Neural progenitor cell (in vitro differentiated cells): ENCODE measurements around the gene ATP6V0E2. TPM values are rescaled to one million over a fixed set of nuclear protein-coding genes. Genes with fewer than 3 reads are reported as not detected.
"Not testable (repeated sequence)": the region's sequence is repeated elsewhere in the genome, so short reads cannot be mapped to it uniquely, and the experiment has no call there.

Experiments used
- DNase-seq: peaks from one replicate; pipeline ENCODE4 v3.0.0-alpha.2; 2016; ENCODE audit warnings: low spot score
- H2AFZ ChIP-seq: fragments of 200-600 bp; sonication (generic); replicated peaks from 2 replicates; pipeline ENCODE4 v1.6.1; 2016; ENCODE audit warnings: antibody characterized with exemption
- H3F3A ChIP-seq: fragments of 200-600 bp; sonication (generic); 2 replicates; pipeline ENCODE4 v1.6.1; 2016; ENCODE audit warnings: antibody characterized with exemption, low read depth
- H3K27ac ChIP-seq: fragments of 200-600 bp; sonication (generic); 2 replicates; pipeline ENCODE4 v1.5.1; 2016; ENCODE audit warnings: mild to moderate bottlenecking
- H3K27me3 ChIP-seq: fragments of 200-600 bp; sonication (generic); 2 replicates; pipeline ENCODE4 v1.6.1; 2016; ENCODE audit warnings: mild to moderate bottlenecking, moderate library complexity
- H3K36me3 ChIP-seq: fragments of 200-600 bp; sonication (generic); 2 replicates; pipeline ENCODE4 v1.5.1; 2016
- H3K4me1 ChIP-seq: fragments of 200-600 bp; sonication (generic); 2 replicates; pipeline ENCODE4 v1.6.1; 2016; ENCODE audit warnings: mixed run types
- H3K4me2 ChIP-seq: fragments of 200-600 bp; sonication (generic); 2 replicates; pipeline ENCODE4 v1.6.1; 2016
- H3K4me3 ChIP-seq: fragments of 200-600 bp; sonication (generic); 2 replicates; pipeline ENCODE4 v1.5.1; 2016
- H3K79me2 ChIP-seq: fragments of 200-600 bp; sonication (generic); 2 replicates; pipeline ENCODE4 v1.6.1; 2016; ENCODE audit warnings: low read depth
- H3K9ac ChIP-seq: fragments of 200-600 bp; sonication (generic); 2 replicates; pipeline ENCODE4 v1.6.1; 2016
- H3K9me3 ChIP-seq: fragments of 200-600 bp; sonication (generic); 2 replicates; pipeline ENCODE4 v1.5.1; 2016; ENCODE audit warnings: low read depth
- H4K20me1 ChIP-seq: fragments of 200-600 bp; sonication (generic); 2 replicates; pipeline ENCODE4 v1.6.1; 2016; ENCODE audit warnings: low read depth
- H3K27ac Mint-ChIP-seq: 3 replicates; pipeline ENCODE4 v1.8.0; 2021; ENCODE audit warnings: mixed read lengths
- H3K27me3 Mint-ChIP-seq: 2 replicates; pipeline ENCODE4 v1.8.0; 2022; ENCODE audit warnings: low read depth, mild to moderate bottlenecking, inconsistent platforms, moderate library complexity, mixed read lengths; ENCODE audit not compliant: insufficient read depth
- H3K36me3 Mint-ChIP-seq: 3 replicates; pipeline ENCODE4 v1.8.0; 2021; ENCODE audit warnings: mixed read lengths
- H3K4me1 Mint-ChIP-seq: 3 replicates; pipeline ENCODE4 v1.8.0; 2021; ENCODE audit warnings: mixed read lengths
- H3K4me3 Mint-ChIP-seq: 3 replicates; pipeline ENCODE4 v1.8.0; 2021; ENCODE audit warnings: mild to moderate bottlenecking, moderate library complexity, mixed read lengths
- H3K9me3 Mint-ChIP-seq: 3 replicates; pipeline ENCODE4 v1.8.0; 2020; ENCODE audit warnings: mixed read lengths
- CTCF ChIP-seq: fragments of 200-600 bp; sonication (generic); IDR thresholded peaks from 2 replicates; pipeline ENCODE4 v1.5.1; 2017; ENCODE audit warnings: antibody characterized with exemption, mild to moderate bottlenecking
- EZH2 ChIP-seq: fragments of 200-600 bp; sonication (generic); IDR thresholded peaks from 2 replicates; pipeline ENCODE4 v1.6.1; 2017; ENCODE audit warnings: antibody characterized with exemption, mild to moderate bottlenecking, moderate library complexity
- EZH2phosphoT487 ChIP-seq: fragments of 200-600 bp; sonication (generic); IDR thresholded peaks from 2 replicates; pipeline ENCODE4 v1.6.1; 2017; ENCODE audit warnings: antibody characterized with exemption
- total RNA-seq: library from RNA; depleted of rRNA; stranded (reverse); fragments of >200 nt; gene quantifications from 2 replicates; pipeline ENCODE4 v1.2.3, GENCODE V29; 2015; ENCODE audit warnings: low replicate concordance

The ATP6V0E2 gene
- total RNA-seq, 1 donor from 2014 or later, result 14.6 TPM

- no peaks in the 10 kb centered on the region for H3K9me3 ChIP-seq
Measured at GRCh38 chr7:149828357-149829309, 45.1 kb upstream of the ATP6V0E2 start.

DNA sequence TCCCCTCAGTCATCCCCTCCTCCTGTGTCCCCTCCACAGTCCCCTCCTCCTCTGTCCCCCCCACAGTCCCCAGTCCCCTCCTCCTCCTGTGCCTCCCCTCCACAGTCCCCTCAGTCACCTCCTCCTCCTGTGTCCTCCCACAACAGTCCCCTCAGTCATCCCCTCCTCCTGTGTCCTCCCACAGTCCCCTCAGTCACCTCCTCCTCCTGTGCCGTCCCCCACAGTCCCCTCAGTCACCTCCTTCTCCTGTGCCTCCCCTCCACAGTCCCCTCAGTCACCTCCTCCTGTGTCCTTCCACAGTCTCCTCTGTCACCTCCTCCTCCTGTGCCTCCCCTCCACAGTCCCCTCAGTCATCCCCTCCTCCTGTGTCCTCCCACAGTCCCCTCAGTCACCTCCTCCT lies 43.2 kb upstream of the ATP6V0E2 start:
- not testable (repeated sequence) for DNase-seq, H3K9me3 ChIP-seq, H4K20me1 ChIP-seq, H3K4me3 ChIP-seq, H3F3A ChIP-seq, H3K4me2 ChIP-seq, H3K4me1 Mint-ChIP-seq, H3K36me3 ChIP-seq, H3K4me3 Mint-ChIP-seq, H3K79me2 ChIP-seq, H3K36me3 Mint-ChIP-seq, H3K9ac ChIP-seq, H3K27ac ChIP-seq, H3K27ac Mint-ChIP-seq, H2AFZ ChIP-seq, H3K9me3 Mint-ChIP-seq
- H3K27me3 ChIP-seq, result peaks cover 20% of the 10 kb centered on the region
- peaks cover 18% of the 10 kb centered on the region for H3K27me3 Mint-ChIP-seq
- peaks cover 12% of the 10 kb centered on the region for H3K4me1 ChIP-seq

More at GRCh38 chr7:149828357-149829309, 45.1 kb upstream of the ATP6V0E2 start:
- Histone ChIP-seq H3K79me2 (no peaks in the 10 kb centered on the region), H3K36me3 (no peaks in the 10 kb centered on the region), H3K9ac (no peak overlapping the region), H3K27me3 (peaks cover under 1% of the 10 kb centered on the region), H3K27ac (no peak overlapping the region), H3K4me2 (no peak overlapping the region), H3F3A (no peaks in the 10 kb centered on the region), H3K4me3 (no peak overlapping the region), H4K20me1 (no peaks in the 10 kb centered on the region), H2AFZ (no peak overlapping the region), H3K4me1 (peaks cover 12% of the 10 kb centered on the region)
- Mint-ChIP-seq H3K4me1 (peaks cover 10% of the 10 kb centered on the region), H3K4me3 (no peak overlapping the region), H3K27me3 (peaks cover 8% of the 10 kb centered on the region), H3K36me3 (no peaks in the 10 kb centered on the region), H3K27ac (no peak overlapping the region), H3K9me3 (no peaks in the 10 kb centered on the region)
- no peak for DNase-seq
- TF ChIP-seq EZH2 (no peak), CTCF (no peak), EZH2phosphoT487 (no peak)

- Histone ChIP-seq H3K36me3 (no peaks in the 10 kb centered on the region), H3K9me3 (no peaks in the 10 kb centered on the region), H3K4me2 (peak overlapping the region; percentile 9), H3K9ac (no peak overlapping the region), H3K4me3 (no peak overlapping the region), H3F3A (no peaks in the 10 kb centered on the region), H3K79me2 (no peaks in the 10 kb centered on the region), H3K4me1 (peaks cover 12% of the 10 kb centered on the region), H3K27me3 (peaks cover 26% of the 10 kb centered on the region), H3K27ac (no peak overlapping the region), H2AFZ (peak overlapping the region; percentile 81), H4K20me1 (no peaks in the 10 kb centered on the region)
- Mint-ChIP-seq H3K27ac (peak overlapping the region; percentile 4), H3K9me3 (no peaks in the 10 kb centered on the region), H3K27me3 (peaks cover 18% of the 10 kb centered on the region), H3K36me3 (no peaks in the 10 kb centered on the region), H3K4me1 (peaks cover 10% of the 10 kb centered on the region), H3K4me3 (no peak overlapping the region)
- DNase-seq, result peak; percentile 32
- TF ChIP-seq EZH2phosphoT487 (no peak), EZH2 (no peak), CTCF (no peak)
Measured at GRCh38 chr7:149830997-149831740, 42.6 kb upstream of the ATP6V0E2 start.
